Stromal cell of bone marrow (primary cell): ENCODE results near the gene ZMAT3.

Experiments
- DNase-seq: peaks from one replicate; pipeline ENCODE4 v3.0.0-alpha.2; 2012; ENCODE audit warnings: low read depth

ZMAT3 gene

DNA sequence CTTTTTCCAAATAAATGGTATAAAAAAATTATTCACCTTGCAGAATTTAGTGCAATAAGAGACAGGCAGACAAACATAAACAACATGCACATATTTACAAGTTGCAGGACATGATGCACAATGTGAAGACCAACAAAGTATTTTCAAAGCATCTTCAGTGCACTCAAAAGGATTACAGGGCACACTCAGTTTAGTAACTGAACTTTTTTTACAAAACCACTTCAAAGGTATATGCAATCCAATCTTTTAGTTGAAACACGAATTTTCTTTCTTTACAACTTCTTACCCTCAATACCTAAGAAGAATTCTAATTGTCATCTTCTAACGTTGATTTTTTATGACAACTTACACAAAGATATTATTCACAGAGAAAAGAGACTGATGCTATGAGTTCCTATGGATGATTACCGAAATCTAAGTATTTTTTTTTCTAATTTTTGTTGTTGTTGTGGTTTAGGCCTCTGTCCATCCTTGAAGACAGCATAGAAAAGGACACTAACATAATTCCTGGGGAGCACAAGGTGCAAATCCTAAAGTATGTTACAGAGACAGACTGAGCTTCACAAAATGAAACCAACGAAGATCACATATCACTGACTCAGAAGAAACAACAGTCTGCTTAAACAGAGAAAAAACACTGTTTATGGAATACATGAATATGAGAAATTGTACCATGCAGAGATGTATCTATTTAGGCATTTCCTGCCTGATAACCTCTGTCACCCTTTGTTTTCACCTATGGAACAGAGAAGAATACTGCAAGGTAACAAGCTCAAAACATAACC is 50.3 kb downstream of the ZMAT3 start:
- DNase-seq: no peak

DNA sequence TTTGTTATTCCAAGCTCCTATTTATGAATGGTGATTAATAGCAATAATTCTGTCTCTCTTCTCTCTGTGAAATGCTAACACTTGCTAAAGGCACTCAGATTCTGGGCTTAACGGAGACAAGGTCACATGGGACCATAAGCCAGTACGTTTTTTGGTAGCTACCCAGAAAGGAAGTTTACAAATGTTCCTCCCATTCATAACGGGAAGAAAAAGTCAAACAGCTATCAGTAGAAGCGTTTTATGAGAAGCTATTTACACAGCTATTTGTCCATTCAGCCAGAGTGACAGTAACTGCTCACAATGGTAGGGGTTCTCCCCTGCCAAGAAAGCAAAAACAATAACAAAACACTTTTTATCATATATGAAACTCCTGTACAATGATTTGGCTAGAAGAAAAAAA is 51.5 kb downstream of the ZMAT3 start:
- no peak for DNase-seq

DNA sequence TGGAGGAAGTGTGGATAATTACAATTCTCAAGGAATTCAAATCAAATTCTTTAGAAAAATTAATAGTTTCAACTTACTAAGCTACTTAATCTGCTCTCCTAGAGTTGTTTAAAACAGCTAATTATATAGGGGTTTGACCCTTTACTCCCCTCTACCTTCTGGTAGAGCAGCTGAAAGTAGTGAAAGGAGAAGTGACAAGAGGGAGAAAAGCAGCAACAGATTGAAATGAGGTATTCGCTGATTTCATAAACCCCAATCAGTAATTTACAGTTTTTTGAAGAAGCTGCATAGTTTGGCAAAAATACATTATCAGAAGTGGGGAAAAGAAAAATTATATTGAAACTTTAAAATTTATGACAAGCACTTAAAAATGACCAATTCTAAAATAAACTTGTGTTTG is 52.8 kb downstream of the ZMAT3 start:
- no peak for DNase-seq

DNA sequence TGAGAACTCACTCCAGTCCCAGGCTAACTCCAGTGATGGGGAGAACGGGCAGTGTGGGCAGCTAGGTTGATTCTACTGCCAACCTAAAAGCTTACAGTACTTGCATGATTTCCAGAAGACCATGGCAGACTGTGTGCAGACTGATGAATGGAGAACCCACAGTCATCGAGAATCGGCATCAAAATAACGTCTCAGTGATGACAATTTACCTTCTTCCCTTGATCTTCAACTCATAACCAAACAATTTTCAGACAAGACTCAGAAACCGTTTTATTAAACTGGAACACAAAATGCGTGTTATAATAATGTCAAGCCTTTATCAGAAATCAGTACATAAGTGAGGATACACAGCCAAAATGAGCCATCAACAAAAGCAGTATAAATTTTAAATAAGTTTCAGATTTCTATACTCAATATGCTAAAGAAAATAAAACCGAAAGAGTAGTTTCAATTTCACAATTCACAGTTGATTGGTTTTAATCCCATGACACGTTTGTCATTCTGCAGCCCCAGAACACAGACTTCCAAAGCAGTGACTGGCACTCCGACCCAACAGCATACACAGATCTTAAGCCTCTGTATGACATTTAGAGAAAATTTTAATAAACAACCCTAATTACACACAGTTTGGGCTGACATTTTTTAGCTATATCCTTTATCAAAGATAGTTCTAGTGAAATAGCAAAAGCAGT is 54.5 kb downstream of the ZMAT3 start:
- no peak for DNase-seq

GRCh38 chr3:179015551-179016020 is 56.0 kb downstream of the ZMAT3 start:
- DNase-seq: peak; percentile 65

DNA sequence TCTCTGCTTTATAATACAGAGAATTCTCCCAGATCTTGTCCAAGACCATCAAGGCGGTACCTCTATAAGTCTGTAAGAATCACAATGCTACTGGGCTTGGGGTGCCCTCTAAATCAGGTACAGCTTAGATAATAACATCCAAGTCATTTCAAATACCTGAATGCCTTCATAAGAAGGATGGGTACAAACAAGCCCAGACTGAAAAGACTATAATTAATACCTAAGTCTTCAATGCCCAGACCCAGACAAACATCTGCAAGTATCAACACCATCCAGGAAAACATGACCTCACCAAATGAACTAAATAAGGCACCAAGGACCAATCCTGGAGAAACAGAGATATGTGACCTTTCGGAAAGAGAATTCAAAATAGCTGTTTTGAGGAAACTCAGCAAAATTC is 65.9 kb downstream of the ZMAT3 start:
- DNase-seq: no peak

GRCh38 chr3:179005213-179005612 is 66.4 kb downstream of the ZMAT3 start:
- DNase-seq: no peak

DNA sequence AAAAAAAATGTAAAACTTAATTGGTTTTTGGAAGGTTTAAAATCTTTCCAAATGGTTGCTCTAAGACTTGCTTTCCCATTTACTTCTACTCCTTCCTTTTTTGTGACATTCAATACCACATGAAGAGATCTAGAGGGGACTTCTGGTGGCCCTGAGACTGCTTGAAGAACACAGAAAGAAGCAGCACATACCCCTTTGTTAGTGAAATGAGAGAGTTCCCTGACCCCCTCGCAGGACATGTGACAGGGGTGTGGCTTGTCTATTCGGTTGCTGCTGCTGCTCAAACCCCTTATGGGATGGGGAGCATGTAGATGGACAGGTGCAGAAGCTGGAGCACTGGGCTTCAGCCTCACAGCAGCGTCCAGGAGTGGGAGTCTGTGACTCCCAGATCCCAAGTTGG is 71.0 kb downstream of the ZMAT3 start:
- DNase-seq: no peak

DNA sequence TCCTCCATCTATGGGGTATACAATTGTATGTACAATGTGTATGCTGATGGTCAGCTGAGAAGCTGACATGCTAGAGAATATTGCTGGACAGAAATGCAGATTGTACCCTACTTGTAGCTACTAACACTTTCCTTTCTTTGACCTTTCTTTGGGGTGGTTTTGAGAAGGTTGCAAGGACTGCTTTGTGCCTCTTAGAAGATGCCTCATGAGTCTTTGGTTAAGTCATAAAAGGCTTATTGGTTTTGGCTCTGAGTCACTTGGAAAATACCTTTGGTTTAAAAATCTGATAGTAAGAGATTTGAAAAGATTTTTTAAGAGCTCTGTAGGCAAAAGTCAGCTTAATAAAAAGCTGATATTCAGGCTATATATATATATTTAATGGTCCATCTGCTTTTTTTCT is 71.5 kb downstream of the ZMAT3 start:
- peak; percentile 16 for DNase-seq

GRCh38 chr3:178996399-178996798 is 75.2 kb downstream of the ZMAT3 start:
- DNase-seq: no peak

DNA sequence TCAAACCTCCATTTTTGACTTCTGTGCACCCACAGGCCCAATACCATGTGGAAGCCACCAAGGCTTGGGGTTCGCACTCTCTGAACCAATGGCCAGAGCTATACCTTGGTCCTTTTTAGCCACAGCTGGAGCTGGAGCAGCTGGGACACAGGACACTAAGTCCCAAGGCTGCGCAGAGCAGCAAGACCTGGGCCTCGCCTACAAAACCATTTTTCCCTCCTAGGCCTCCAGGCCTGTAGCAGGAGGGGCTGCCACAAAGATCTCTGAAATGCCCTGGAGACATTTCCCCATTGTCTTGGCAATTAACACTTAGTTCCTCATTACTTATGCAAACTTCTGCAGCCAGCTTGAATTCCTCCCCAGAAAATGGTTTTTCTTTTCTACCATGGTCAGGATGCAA is 81.3 kb downstream of the ZMAT3 start:
- no peak for DNase-seq

DNA sequence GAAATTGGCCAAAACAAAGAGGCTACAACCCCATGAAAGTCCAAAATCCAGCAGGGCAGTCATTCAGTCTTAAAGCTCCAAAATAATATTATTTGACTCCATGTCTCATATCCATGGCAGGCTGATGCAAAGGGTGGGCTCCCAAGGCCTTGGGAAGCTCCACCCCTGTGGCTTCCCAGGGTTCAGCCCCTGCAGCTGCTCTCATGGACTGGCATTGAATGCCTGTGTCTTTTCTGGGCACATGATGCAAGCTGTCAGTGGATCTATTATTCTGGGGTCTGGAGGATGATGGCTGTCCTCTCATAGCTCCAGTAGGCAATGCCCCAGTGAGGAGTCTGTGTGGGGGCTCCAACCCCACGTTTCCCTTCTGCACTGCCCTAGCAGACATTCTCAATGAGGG is 81.8 kb downstream of the ZMAT3 start:
- no peak for DNase-seq

DNA sequence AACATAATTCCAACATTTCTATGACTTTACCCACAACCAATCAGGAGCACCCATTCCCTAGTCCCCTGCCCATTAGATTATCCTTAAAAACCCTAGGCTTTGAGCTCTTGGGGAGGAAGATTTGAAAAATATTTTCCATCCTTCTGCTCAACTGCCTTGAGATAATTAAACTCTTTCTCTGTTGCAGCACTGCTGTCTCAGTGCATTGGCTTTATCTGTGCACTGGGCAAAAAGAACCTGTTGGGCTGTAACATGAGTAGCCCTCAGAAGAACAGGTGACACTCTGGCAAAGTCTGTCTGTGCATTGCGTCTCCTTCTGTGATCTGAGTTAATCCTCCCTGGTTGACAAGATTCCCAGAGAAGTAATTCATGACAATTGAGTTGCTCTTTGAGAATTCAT is 83.9 kb downstream of the ZMAT3 start:
- DNase-seq: no peak

GRCh38 chr3:178986456-178986855 is 85.2 kb downstream of the ZMAT3 start:
- DNase-seq: no peak

DNA sequence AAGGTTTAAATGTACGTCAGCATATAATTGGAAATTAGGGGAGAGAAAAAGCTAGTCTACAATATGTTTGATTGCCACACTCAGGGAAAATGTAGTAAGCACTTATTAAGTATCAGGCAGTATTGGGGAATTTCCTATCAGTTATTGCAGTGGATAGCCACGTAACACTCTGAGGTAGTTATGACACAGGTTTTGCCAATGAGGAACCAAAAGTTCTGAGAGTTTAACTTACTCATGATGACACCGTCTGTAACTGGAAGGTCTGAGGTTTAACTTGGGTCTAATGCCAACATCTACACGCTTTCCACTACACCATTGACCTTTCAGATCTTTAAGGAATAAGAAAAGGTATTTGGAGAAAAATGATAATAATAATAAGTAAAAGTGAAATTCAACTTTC is 89.5 kb downstream of the ZMAT3 start:
- DNase-seq: no peak

DNA sequence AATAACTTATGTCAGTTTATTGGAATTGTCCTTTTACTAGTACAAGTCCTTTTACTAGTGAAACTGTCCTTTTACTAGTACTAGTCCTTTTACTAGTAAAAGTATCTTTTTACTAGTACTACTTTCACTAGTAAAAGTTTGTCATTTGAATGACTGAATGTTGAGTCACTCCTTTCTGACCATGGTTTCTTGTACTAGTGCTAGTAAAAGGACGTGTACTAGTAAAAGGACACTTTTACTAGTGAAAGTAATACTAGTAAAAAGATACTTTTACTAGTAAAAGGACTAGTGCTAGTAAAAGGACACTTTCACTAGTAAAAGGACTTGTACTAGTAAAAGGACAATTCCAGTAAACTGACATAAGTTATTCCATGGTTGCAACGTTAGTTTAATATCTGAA is 96.3 kb downstream of the ZMAT3 start:
- no peak for DNase-seq

- DNase-seq: no peak
These were observed 100.0 kb downstream of the ZMAT3 start for GRCh38 chr3:178971614-178972013.

- DNase-seq: no peak
These were observed 102.5 kb downstream of the ZMAT3 start for GRCh38 chr3:178969004-178969700.
